Uterus (tissue), 4 donors: ENCODE measurements around the gene IFNAR1. TPM values are rescaled to one million over a fixed set of nuclear protein-coding genes. Genes with fewer than 3 reads are reported as not detected.

Experiments
- DNase-seq, 2 donors: peaks; one replicate each; pipeline ENCODE4 v3.0.0-alpha.2; 2019 to 2020
- H3K27ac ChIP-seq, 2 donors: fragments of 200-600 bp; sonication (generic); 1 replicate in 1 of 2; 2 replicates in 1 of 2; pipeline ENCODE4 v1.5.1; 2016 to 2018
- H3K27me3 ChIP-seq, 2 donors: fragments of 200-600 bp; sonication (generic); one replicate each; pipeline ENCODE4 v1.5.1; 2018 to 2019; ENCODE audit warnings: control low read depth in 1 of 2
- H3K36me3 ChIP-seq, 2 donors: fragments of 200-600 bp; sonication (generic); one replicate each; pipeline ENCODE4 v1.5.1; 2019; ENCODE audit warnings: control low read depth in 1 of 2
- H3K4me1 ChIP-seq, 2 donors: fragments of 200-600 bp; sonication (generic); one replicate each; pipeline ENCODE4 v1.5.1; 2018 to 2019; ENCODE audit warnings: control low read depth in 1 of 2
- H3K4me3 ChIP-seq, 2 donors: fragments of 200-600 bp; sonication (generic); 1 replicate in 1 of 2; 2 replicates in 1 of 2; pipeline ENCODE4 v1.5.1; 2018 to 2019; ENCODE audit warnings: mild to moderate bottlenecking in 1 of 2
- H3K9me3 ChIP-seq, 2 donors: fragments of 200-600 bp; sonication (generic); one replicate each; pipeline ENCODE4 v1.5.1; 2019; ENCODE audit warnings: control low read depth in 1 of 2
- CTCF ChIP-seq, 4 experiments: fragments of 200-600 bp in 2 of 4; fragments of 450-650 bp in 2 of 4; sonication (generic) in 2 of 4; IDR thresholded peaks; one replicate each; pipeline ENCODE4 v1.5.1; 2016 to 2019; ENCODE audit warnings: antibody characterized with exemption in 4 of 4, mild to moderate bottlenecking in 2 of 4, moderate library complexity in 1 of 4
- POLR2A ChIP-seq, 2 donors: fragments of 450-650 bp; IDR thresholded peaks; one replicate each; pipeline ENCODE4 v1.6.1; 2016; ENCODE audit warnings: antibody characterized with exemption in 2 of 2, mild to moderate bottlenecking in 1 of 2, moderate library complexity in 1 of 2
- intact Hi-C: fragments of 100-400 bp; cut with DNase I; formaldehyde crosslinking; loops from one replicate; pipeline ENCODE4 v1.15.1; 2023; ENCODE audit warnings: low total_unique reads
- total RNA-seq, 4 donors: library from RNA; depleted of rRNA in 3 of 4; stranded (reverse); fragments of >200 nt in 3 of 4; gene quantifications; one replicate each; pipeline versions ENCODE4 v1.1.0 to v1.2.4, GENCODE V29; 2014 to 2023
- donor health status: DM: yes; HTN: yes; CAD: no.

The IFNAR1 gene
- total RNA-seq, 4 donors from 2014 or later, result 26.8 to 115 (median 39.3) TPM

DNA sequence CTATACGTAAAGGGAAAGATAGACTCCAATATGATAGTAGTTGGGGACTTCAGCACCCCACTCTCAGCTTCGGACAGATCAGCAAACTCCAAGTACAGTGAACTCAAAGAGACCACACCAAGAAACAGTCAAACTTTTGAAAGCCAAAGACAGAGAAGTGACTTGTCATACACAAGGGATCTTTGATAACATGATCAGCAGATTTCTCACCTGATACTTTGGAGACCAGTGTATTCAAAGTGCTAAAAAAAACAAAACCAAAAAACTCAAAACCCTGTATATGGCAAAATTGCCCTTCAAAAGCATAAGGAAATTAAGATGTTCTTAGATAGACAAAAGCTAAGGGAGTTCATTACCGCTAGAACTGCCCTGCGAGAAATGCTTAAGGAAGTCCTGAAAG, 9.4 kb downstream of the IFNAR1 start:
- Histone ChIP-seq H3K27ac (no peak overlapping the region), H3K9me3 (peaks cover 0 to 5% of the 10 kb centered on the region in 2 donors), H3K4me3 (no peak overlapping the region), H3K4me1 (no peaks in the 10 kb centered on the region), H3K27me3 (no peaks in the 10 kb centered on the region), H3K36me3 (no peaks in the 10 kb centered on the region)
- intact Hi-C loops, result no loop called here
- DNase-seq, result no peak
- TF ChIP-seq POLR2A (IDR thresholded peaks at IDR 0.05), result no peak
- no peak for TF ChIP-seq CTCF (IDR thresholded peaks at IDR 0.05)

DNA sequence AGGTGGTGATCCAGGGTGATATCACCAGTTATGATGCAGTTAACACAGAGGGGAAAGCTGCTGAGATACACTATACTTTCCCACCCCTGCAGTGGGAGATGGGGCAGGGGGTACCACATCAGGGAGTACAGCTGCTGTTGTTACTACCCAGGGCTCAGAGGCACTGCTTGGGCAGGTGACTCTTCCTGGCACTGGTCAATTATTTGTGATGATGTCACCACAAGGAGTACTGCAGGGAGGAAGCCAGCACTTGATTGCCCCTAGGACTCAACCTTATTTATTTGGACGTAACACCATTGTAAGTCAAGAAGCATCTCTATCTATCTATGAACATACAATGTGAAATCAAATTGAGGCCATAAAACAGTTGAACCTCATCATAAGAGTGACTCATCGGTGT, 10.1 kb downstream of the IFNAR1 start:
- peaks cover 0 to 5% of the 10 kb centered on the region in 2 donors for H3K9me3 ChIP-seq
- no peak overlapping the region for H3K27ac ChIP-seq
- no peaks in the 10 kb centered on the region for H3K36me3 ChIP-seq
- TF ChIP-seq CTCF (IDR thresholded peaks at IDR 0.05) (no peak), POLR2A (IDR thresholded peaks at IDR 0.05) (no peak)
- DNase-seq, result no peak
- no peaks in the 10 kb centered on the region for H3K27me3 ChIP-seq
- no peaks in the 10 kb centered on the region for H3K4me1 ChIP-seq
- intact Hi-C loops, result no loop called here
- H3K4me3 ChIP-seq, result no peak overlapping the region

- Histone ChIP-seq H3K4me1 (no peaks in the 10 kb centered on the region), H3K4me3 (no peak overlapping the region), H3K36me3 (no peaks in the 10 kb centered on the region), H3K27me3 (no peaks in the 10 kb centered on the region), H3K27ac (no peak overlapping the region), H3K9me3 (no peaks in the 10 kb centered on the region)
- intact Hi-C loops, result no loop called here
- no peak for DNase-seq
- no peak for TF ChIP-seq CTCF (IDR thresholded peaks at IDR 0.05)
- no peak for TF ChIP-seq POLR2A (IDR thresholded peaks at IDR 0.05)
Measured at GRCh38 chr21:33339135-33339534, 14.4 kb downstream of the IFNAR1 start.

DNA sequence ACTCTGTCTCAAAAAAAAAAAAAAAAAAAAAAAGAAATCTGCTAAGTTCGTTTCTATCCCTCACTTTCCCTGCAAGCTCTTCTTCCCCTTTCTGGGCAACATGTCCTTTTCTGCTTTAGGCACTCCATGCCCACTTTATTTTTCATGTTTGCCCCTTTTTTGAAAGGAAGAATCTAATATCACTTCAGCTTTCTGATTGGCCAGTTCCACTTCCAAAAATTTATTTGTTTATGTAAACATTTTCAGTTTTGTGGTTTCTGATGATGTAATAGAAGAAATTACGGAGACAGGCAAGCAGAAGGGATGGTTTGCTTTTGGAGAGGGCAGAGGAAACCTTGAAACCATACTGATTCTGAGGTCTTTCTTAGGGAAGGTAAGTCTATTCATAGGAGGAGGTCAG, 15.1 kb downstream of the IFNAR1 start:
- no peaks in the 10 kb centered on the region for H3K9me3 ChIP-seq
- no peak overlapping the region for H3K27ac ChIP-seq
- intact Hi-C loops, result no loop called here
- H3K27me3 ChIP-seq, result no peaks in the 10 kb centered on the region
- no peaks in the 10 kb centered on the region for H3K4me1 ChIP-seq
- TF ChIP-seq CTCF (IDR thresholded peaks at IDR 0.05) (no peak), POLR2A (IDR thresholded peaks at IDR 0.05) (no peak)
- no peaks in the 10 kb centered on the region for H3K36me3 ChIP-seq
- DNase-seq, result no peak
- no peak overlapping the region for H3K4me3 ChIP-seq

GRCh38 chr21:33345751-33346238, 21.0 kb downstream of the IFNAR1 start:
- no peak for DNase-seq
- H3K27ac ChIP-seq, result no peak overlapping the region
- no peaks in the 10 kb centered on the region for H3K4me1 ChIP-seq
- no peaks in the 10 kb centered on the region for H3K9me3 ChIP-seq
- H3K27me3 ChIP-seq, result no peaks in the 10 kb centered on the region
- no peaks in the 10 kb centered on the region for H3K36me3 ChIP-seq
- H3K4me3 ChIP-seq, result no peak overlapping the region
- intact Hi-C loops, result no loop called here
- TF ChIP-seq POLR2A (IDR thresholded peaks at IDR 0.05), result no peak
- no peak for TF ChIP-seq CTCF (IDR thresholded peaks at IDR 0.05)
